Measurements from ENCODE around the gene TBC1D24. TPM values are rescaled to one million over a fixed set of nuclear protein-coding genes. Genes with fewer than 3 reads are reported as not detected.
"Not testable (repeated sequence)": the region's sequence is repeated elsewhere in the genome, so short reads cannot be mapped to it uniquely, and the experiment has no call there.

TBC1D24 gene
- total RNA-seq, 4 donors from 2014 or later, result 8.7 to 14.8 (median 9.9) TPM

DNA sequence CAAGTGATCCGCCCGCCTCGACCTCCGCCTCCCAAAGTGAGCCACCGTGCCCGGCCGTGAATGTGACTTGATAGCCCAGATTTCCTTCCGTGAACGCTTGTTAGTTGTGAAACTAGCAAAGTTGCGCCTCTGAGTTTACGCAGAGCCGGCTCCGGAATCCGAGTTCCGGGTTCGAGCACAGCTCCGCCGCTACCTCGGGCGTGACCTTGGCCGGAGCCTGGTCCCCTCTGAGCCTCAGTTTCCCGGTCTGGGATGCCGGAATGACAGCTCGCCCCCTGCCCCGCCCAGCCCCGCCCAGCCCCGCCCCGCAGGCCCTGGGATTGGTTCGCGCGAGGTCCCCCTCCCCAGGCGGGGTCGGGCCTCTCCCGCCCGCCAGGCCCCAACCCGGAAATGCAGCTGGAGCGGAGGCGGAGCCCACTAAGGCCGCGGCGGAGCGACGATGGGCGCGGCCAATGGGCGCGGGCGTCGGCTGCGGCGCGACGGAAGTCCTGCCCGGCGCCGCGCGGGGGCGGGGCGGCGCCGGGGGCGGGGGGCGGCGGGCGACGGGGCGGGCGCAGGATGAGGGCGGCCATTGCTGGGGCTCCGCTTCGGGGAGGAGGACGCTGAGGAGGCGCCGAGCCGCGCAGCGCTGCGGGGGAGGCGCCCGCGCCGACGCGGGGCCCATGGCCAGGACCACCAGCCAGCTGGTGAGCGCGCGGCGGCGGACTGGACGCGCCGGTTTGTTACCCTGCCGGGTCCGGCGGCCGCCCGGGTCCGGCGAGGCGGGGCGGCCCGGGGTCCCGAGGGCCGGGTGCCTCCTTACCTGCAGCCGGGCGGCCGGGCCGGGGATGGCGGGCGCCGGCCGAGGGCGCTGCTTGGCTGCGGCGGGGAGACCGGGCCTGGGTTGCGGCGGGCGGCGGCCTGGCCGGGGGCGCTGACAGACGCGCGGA is 62.8 kb downstream of the TBC1D24 start, which contains the start of gene PDPK1:
TSS of gene PDPK1 (plus strand) at position 571 of the 929 bp plus-strand sequence. CDS start at position 663, 92 bp downstream.
- TF ChIP-seq, protein P1, sequence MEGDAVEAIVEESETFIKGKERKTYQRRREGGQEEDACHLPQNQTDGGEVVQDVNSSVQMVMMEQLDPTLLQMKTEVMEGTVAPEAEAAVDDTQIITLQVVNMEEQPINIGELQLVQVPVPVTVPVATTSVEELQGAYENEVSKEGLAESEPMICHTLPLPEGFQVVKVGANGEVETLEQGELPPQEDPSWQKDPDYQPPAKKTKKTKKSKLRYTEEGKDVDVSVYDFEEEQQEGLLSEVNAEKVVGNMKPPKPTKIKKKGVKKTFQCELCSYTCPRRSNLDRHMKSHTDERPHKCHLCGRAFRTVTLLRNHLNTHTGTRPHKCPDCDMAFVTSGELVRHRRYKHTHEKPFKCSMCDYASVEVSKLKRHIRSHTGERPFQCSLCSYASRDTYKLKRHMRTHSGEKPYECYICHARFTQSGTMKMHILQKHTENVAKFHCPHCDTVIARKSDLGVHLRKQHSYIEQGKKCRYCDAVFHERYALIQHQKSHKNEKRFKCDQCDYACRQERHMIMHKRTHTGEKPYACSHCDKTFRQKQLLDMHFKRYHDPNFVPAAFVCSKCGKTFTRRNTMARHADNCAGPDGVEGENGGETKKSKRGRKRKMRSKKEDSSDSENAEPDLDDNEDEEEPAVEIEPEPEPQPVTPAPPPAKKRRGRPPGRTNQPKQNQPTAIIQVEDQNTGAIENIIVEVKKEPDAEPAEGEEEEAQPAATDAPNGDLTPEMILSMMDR (IDR thresholded peaks at IDR 0.05 in 4 of 5, conservative IDR thresholded peaks at IDR 0.05 in 1 of 5), result peak in 1 of 5 experiments; percentile 15
- TF ChIP-seq POLR2A (IDR thresholded peaks at IDR 0.05), result peak; percentile 49 to 78
- no peaks in the 10 kb centered on the region for H3K9me3 ChIP-seq
- peak; percentile 79 to 86 for ATAC-seq
- intact Hi-C loops (cut with DNase I; ENCODE audit: low total_unique reads), result loop anchor here (10.0 kb wide), 4 partner anchors 57 to 593 kb away; partner anchors contain the start of genes MSRB1 and ZNF598
- peak within 1 kb of the TSS; percentile 74 to 95 (median 92) for H3K27ac ChIP-seq
- DNase-seq, result peak; percentile 90 to 94
- H3K27me3 ChIP-seq, result no peaks in the 10 kb centered on the region
- H3K4me3 ChIP-seq, result peak within 1 kb of the TSS; percentile 52 to 81 (median 72)
- in situ Hi-C loops (cut with MboI; ENCODE audit: low sequenced_read_pairs in 4 of 4), result no loop called here
- H3K36me3 ChIP-seq, result no peaks in the 10 kb centered on the region
- peaks cover 25 to 38% of the 10 kb centered on the region in 2 donors for H3K4me1 ChIP-seq

DNA sequence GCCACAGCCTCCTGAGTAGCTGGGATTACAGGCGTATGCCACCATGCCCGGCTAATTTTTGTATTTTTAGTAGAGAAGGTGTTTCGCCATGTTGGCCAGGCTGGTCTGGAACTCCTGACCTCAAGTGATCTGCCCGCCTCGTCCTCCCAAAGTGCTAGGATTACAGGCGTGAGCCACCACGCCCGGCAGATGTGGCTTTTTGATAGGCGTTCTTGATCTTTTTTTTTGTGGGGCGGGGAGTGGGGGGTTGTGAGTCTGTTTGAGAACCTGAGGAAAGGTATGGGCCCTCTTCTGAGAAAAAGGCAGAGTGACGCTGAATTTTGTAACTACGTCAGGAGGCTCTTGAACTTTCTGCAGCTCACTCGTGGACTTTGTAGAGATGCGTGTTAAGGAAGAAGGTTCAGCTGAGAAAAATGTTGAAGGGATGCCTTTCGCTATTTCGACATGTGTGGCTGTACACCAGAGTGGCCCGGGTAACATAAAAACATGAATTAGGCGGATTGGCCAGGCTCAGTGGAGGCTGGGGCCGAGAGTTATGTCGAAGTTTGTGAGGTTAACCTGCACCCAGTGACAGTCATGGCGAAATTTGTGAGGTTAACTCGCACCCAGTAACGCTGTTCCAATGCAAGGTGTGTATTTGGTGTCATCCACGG is 64.4 kb downstream of the TBC1D24 start:
- H3K9me3 ChIP-seq; ATAC-seq; in situ Hi-C loops (cut with MboI; ENCODE audit: low sequenced_read_pairs in 4 of 4); DNase-seq; H3K36me3 ChIP-seq; H3K27me3 ChIP-seq: not testable (repeated sequence)
- H3K4me3 ChIP-seq, result peak overlapping the region in 3 of 4 donors; percentile 52 to 81 (median 64)
- peaks cover 25 to 38% of the 10 kb centered on the region in 2 donors for H3K4me1 ChIP-seq
- intact Hi-C loops (cut with DNase I; ENCODE audit: low total_unique reads), result loop anchor here (10.0 kb wide), 4 partner anchors 55 to 595 kb away; partner anchors contain the start of genes MSRB1 and ZNF598
- H3K27ac ChIP-seq, result peak overlapping the region; percentile 37 to 80 (median 60)

DNA sequence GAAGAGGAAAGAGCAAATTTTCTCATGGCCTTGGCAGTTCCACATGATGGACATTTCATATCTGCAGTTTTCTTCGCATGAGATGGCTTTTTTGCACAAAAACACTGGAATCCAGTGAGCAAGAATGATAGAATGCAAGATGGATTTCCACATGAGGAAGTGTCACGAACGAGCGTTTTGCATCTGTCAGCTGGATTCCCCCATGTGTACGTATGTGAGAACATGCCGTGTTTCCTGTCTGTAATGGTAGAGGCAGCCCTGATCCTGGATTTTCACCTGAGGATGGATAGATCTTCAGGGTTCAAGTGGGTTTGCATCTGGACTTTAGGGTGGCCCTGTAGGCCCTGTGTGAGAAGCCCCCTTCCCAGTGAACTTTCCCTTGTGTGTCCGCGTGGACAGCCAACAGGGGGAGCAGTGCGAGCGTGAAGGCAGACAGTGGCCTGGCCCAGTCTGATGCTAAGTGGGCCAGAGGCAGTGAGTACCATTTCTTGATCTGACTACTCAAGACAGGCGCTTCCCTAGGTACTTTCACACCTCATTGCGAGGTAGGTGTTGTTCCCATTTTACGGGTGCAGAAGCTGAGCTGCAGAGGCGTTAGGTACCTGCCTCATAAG is 65.0 kb downstream of the TBC1D24 start:
- peak; percentile 10 to 47 for DNase-seq
- TF ChIP-seq, protein P1 (IDR thresholded peaks at IDR 0.05 in 4 of 5, conservative IDR thresholded peaks at IDR 0.05 in 1 of 5), result peak in 3 of 5 experiments; percentile 30 to 59 (median 40)
- H3K4me3 ChIP-seq; H3K9me3 ChIP-seq; ATAC-seq; in situ Hi-C loops (cut with MboI; ENCODE audit: low sequenced_read_pairs in 4 of 4); H3K27me3 ChIP-seq; H3K36me3 ChIP-seq: not testable (repeated sequence)
- peak overlapping the region in 2 of 4 donors; percentile 33 to 57 for H3K27ac ChIP-seq
- peaks cover 25 to 38% of the 10 kb centered on the region in 2 donors for H3K4me1 ChIP-seq
- intact Hi-C loops (cut with DNase I; ENCODE audit: low total_unique reads), result loop anchor here (10.0 kb wide), 4 partner anchors 55 to 595 kb away; partner anchors contain the start of genes MSRB1 and ZNF598

DNA sequence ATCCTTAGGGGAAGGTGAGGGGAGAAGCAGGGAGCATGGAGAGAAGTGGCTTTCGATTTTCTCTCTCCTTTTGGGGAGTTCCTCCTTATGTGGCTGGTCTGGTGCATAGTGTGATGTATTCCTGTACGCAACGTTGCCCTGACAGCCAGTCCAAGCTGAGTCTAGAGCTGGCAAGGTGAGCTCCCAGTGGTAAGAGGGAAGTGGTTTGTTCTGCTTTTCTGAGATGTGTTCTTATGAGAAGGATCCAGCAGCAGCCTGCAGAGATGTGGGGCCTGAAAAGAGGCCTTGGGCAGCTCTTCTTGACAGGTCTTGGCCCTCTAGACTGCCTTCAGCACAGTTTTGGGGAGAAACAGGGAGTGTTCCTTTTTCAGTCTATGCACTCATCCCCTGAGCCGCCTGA is 66.0 kb downstream of the TBC1D24 start:
- ATAC-seq; H3K9me3 ChIP-seq; H3K4me3 ChIP-seq; in situ Hi-C loops (cut with MboI; ENCODE audit: low sequenced_read_pairs in 4 of 4); H3K36me3 ChIP-seq; intact Hi-C loops (cut with DNase I; ENCODE audit: low total_unique reads); DNase-seq; H3K27me3 ChIP-seq; H3K27ac ChIP-seq: not testable (repeated sequence)
- H3K4me1 ChIP-seq, result peaks cover 25 to 38% of the 10 kb centered on the region in 2 donors

DNA sequence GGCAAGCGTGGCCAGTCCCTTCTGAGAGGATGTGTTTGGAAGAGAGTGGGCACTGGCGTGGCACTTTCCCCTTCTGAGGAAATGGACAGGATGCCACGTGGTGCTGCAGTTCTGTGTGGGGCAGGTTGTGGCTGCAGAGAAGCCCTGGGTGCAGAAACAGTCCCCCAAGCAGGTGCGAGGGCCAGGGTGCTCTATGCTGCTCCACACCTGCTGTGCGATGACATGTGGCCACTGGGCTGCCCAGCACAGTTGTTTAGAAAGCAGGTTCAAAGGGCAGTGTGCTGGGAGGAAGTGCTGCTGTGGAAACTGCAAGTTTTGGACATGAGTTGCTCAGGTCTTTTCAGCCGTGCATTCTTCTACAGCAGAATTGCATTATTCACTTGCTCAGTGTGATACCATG is 66.5 kb downstream of the TBC1D24 start:
- H3K4me3 ChIP-seq; in situ Hi-C loops (cut with MboI; ENCODE audit: low sequenced_read_pairs in 4 of 4); H3K27me3 ChIP-seq; H3K36me3 ChIP-seq; DNase-seq; intact Hi-C loops (cut with DNase I; ENCODE audit: low total_unique reads); H3K9me3 ChIP-seq; H3K27ac ChIP-seq; ATAC-seq: not testable (repeated sequence)
- H3K4me1 ChIP-seq, result peaks cover 27 to 38% of the 10 kb centered on the region in 2 donors

DNA sequence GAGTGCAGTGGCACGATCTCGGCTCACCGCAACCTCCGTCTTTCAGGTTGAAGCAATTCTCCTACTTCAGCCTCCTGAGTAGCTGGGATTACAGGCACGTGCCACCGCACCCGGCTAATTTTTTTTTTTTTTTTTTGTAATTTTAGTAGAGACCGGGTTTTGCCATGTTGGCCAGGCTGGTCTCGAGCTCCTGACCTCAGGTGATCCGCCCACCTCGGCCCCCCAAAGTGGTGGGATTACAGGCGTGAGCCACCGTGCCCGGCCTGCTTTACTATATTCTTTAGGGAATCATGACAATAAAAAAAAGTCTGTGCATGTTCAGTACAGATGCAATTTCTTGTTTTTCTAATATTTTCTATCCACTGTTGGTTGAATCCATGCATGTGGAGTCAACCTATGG is 68.8 kb downstream of the TBC1D24 start:
- H3K27me3 ChIP-seq; H3K4me3 ChIP-seq; intact Hi-C loops (cut with DNase I; ENCODE audit: low total_unique reads); ATAC-seq; in situ Hi-C loops (cut with MboI; ENCODE audit: low sequenced_read_pairs in 4 of 4); H3K9me3 ChIP-seq; H3K27ac ChIP-seq; DNase-seq; H3K36me3 ChIP-seq: not testable (repeated sequence)
- peaks cover 27 to 28% of the 10 kb centered on the region in 2 donors for H3K4me1 ChIP-seq

DNA sequence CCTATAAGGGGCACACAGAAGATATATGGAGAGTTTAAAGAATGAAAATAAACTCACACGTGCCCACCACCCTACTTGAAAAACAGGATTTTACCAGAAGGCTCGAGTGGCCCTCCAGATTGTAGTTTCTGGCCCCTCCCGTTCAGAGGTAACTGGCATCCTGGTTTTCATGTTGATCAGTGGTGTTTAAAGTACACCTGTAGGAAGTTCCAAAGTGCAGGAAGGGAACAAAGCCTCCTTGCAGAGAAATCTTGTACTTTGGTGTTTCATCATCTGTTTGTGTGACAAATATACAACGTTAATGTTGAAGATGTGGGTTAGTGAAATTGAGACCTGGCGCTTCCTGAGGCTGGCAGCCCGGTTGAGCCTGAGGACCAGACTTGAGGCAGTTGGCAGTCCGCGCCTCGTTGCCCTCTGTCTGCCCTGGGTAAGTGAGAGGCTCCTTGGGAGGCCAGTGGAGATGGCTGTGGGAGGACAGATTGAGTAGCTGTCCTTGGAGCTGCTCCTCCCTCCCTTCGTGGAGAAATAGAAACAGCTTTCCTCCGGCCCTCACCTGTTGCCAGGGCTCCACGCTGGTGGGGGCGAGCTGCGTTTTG is 75.5 kb downstream of the TBC1D24 start:
- H3K36me3 ChIP-seq; in situ Hi-C loops (cut with MboI; ENCODE audit: low sequenced_read_pairs in 4 of 4); H3K27me3 ChIP-seq; DNase-seq; H3K4me3 ChIP-seq; intact Hi-C loops (cut with DNase I; ENCODE audit: low total_unique reads); H3K4me1 ChIP-seq; H3K9me3 ChIP-seq; H3K27ac ChIP-seq: not testable (repeated sequence)
- ATAC-seq, result peak; percentile 51 to 60

DNA sequence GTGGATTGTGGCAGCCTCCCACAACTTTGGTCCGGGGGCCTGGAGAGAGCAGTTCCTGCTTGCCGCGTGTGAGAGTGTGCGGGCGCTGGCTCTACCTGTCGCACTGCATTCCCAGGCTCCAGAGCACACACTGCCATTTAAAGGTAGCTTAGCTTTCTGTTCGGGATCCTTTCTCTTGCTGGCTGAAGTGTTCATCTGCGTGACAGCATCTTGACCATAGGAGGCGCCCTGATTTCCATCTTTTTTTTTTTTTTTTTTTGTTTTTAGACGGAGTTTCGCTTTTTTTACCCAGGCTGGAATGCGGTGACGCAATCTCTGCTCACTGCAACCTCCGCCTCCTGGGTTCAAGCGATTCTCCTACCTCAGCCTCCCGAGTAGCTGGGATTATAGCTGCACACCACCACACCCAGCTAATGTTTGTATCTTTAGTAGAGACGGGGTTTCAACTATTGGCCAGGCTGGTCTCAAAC is 76.5 kb downstream of the TBC1D24 start:
- H3K4me1 ChIP-seq; intact Hi-C loops (cut with DNase I; ENCODE audit: low total_unique reads); H3K36me3 ChIP-seq; H3K9me3 ChIP-seq; H3K27me3 ChIP-seq; H3K4me3 ChIP-seq; in situ Hi-C loops (cut with MboI; ENCODE audit: low sequenced_read_pairs in 4 of 4); DNase-seq; ATAC-seq: not testable (repeated sequence)
- H3K27ac ChIP-seq, result peak overlapping the region in 2 of 4 donors; percentile 37 to 38
